HG02571 (cell line): ENCODE results near the gene CHN1.
A peak's percentile ranks its signal among the peaks of the same experiment; 100 is the strongest.

Experiments used
- ATAC-seq: cut with Tn5 transposase; IDR thresholded peaks from one replicate; pipeline ENCODE4 v1.9.1; 2021; ENCODE audit warnings: mild to moderate bottlenecking, moderate library complexity; ENCODE audit not compliant: unreplicated experiment

The CHN1 gene

DNA sequence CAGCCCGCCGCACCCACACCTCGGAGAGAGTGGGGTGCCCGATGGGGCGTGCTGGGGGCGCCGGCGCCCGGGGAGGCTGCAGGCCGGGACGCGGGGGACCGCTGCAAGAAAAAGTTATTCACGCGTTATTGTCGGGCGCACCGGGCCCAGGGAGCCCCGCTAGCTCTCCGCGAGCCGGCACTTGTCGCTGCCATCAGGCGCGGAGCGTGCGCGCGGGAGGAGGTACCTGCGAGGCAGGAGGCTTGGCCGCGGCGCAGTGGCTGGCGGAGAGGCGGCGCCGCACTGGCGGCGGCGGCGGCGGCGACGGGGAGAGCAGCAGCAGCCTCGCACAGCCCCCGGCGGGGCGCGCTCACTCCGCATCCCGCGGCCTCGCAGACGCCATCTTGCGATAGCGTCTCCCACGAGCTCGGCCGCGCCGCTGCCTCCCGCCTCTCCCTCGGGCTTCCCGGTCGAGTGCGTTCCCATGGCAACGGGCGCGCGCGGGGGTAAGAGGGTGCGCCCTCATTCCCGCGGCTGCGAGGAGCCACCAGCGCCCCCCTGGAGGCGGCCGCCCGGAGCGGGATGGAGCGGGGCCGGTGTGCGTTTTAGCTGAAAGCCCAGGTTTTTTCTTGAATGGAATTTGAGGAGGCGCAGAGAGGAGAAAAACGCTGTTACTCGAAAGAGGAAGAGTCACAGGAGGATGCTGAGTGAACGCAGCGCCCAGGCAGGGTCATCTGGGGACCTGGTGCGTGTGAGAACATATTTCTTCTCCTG lies at the start of gene CHN1:
Gene CHN1 (minus strand): TSS at position 402 of the 753 bp plus-strand sequence. CDS start 469 bp downstream, outside the sequence.
- ATAC-seq = peak; percentile 67

DNA sequence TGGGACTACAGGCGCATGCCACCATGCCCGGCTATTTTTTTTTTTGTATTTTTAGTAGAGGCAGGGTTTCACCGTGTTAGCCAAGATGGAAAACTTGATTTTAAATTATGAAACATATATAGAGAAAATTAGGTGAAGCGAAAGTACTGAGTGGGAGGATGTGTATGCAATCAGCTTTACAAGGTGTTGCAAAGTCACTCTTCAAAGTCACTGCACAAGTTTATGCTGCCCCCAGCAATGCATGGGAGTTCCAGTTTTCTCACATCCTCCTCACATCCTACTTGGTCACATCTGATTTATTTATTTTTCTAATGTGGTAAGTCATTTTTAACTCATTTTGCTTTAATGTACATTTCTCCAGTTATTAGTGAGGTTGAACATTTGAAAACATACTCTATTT lies 49.2 kb upstream of the CHN1 start:
- no peak for ATAC-seq

DNA sequence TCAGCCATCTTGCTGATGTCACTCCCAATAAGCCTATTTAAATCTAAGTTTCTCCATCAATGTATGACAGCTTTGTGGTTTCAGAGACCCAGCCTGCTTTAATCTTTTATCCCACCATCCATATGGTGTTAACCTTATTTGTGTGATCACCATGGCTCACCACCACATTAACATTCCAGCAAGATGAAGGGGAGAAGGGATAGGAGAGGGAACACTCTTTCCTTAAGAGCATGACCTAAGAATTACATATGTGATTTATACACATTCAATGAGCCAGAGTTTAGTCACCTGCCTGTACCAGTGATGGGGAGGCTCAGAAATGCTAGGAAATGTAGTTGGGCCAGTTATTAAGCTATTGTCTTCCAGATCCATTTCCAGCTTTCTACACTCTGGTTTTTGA lies 44.5 kb upstream of the CHN1 start:
- no peak for ATAC-seq

DNA sequence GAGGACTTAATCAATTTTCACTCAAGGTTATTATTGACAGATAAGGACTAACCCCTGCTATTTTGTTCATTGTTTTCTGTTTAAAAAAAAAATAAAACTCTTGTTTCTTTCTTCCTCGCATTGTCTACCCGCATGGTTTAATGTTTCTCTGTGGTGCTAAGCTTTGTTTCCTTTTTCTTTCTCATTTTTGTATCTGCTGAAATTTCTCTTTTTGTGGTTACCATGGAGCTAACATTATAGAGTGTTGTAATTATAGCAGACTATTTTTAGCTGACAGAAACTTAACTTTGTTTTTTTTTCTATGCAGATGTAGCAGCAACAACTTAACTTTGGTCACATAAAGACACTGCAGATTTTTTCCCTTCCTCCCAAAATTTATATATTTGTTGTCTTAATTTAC lies 43.1 kb upstream of the CHN1 start:
- no peak for ATAC-seq

DNA sequence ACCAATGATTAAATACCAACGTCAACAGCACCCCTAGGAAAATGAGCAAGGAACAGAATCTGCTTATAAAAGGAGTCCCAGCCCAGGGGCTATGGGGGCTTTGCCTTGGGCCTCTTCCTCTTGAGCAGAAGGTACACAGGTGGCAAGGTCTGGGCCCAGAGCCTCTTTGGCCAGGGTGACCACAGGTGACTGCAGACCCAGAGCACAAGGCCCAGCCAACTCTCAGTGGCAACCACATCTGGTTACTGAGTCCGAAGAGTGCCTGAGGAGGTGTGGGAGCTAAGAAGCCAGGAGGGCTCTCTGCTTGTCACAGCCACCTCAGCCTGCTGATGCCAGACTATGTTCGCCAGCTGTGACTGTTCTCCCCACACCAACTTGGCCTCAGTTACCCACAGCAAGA lies 34.3 kb upstream of the CHN1 start:
- ATAC-seq = no peak

- ATAC-seq = no peak
These were observed 33.9 kb upstream of the CHN1 start for GRCh38 chr2:175039031-175039430.

DNA sequence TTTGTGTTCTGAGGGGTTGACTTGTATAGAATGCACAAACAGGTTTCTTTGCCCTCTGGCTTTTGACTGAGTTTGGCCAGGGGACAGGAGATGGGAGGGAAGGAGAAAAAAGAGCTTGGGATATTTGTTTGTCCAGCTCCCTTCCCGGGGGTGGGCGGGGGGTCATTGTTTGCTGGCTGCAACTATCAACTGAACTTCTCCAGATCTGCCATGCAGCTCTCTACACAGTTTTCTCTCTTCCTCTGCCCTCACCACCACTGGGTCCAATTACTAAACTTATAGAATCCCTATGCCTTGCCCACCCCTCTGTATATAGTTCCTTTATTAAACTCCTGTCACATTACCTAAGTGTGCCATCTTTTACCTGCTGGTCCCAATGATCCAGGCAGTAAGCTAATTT lies 32.8 kb upstream of the CHN1 start:
- no peak for ATAC-seq

GRCh38 chr2:175036582-175037018 lies 31.4 kb upstream of the CHN1 start:
- no peak for ATAC-seq

DNA sequence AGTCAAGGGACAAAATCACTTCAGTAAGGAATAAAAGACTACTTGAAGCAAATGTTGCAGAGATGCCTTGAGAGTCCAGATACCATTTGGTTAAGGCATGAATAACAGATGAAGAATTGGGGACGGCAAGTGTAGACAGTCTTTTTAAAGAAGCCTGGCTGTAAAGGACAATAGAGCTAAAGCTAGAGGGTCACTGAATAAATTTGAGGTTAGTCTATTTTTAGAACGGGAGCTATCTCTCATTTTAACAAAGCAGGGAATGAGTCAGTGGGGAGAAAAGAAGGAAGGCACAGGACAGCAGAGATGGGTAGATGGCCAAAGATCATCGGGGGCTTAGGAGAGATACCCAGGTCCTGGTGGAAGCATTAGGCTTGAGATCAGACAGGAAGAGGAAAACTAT lies 30.6 kb upstream of the CHN1 start:
- no peak for ATAC-seq

DNA sequence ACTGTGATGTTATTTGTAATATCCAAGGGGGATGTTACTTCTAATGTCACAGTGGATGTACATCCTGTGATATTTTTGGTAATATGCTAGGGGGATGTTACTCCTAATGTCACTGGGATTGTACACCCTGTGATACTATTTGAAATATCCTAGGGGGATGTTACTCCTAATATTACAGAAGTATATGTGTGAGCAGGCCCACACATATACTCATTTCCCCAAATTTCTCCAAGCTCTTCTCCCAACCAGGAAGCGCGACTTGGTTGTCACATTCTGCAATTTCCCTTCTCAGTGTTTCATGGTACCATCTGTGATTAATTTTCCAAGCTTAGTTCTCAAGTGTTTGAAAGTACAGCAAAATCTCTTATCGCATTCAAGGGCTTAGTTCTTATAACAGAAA lies 29.5 kb upstream of the CHN1 start:
- ATAC-seq = no peak

DNA sequence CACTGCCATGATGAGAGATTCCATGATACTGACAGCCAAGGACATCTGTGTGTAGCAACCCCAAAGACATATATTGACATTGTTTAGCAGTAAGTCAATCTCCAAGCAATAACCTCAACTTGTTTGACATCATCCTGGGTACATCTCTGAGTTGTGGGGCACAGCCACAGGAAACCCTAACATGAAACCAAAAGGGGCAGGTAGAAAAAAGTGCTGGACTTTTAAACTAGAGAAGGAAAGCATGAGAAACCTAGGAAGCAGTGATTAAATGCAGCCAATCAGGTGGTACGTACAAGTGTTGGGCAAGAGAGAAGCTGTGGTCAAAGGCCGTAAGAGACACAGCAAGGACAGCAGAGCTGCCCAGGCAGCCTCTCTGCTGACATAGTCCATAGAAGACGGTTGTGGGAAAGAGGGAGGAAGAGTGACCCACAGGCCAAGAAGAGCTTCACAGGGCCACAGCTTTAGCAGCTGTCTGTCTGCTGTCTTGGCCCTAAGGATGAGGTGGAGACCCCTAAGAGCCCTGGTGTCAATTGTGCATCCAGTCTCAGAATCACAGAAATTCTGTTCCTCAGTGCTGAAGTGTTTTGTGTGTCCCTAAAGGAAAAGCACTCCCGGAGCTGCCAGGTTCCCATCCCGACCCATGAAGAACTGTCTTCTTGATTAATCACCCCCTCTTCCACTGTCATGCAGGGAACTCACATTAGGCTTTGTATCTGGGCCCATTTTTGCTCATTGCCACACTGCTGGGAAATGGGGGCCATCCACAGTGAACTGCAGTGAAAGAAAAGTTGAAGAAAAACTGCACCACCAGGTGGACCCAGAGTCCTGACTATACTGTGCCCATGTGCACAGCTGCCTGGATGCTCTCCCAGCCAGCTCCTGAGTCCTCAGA lies 25.4 kb upstream of the CHN1 start:
- ATAC-seq = no peak

- no peak for ATAC-seq
These were observed 22.6 kb upstream of the CHN1 start for GRCh38 chr2:175027755-175028154.

DNA sequence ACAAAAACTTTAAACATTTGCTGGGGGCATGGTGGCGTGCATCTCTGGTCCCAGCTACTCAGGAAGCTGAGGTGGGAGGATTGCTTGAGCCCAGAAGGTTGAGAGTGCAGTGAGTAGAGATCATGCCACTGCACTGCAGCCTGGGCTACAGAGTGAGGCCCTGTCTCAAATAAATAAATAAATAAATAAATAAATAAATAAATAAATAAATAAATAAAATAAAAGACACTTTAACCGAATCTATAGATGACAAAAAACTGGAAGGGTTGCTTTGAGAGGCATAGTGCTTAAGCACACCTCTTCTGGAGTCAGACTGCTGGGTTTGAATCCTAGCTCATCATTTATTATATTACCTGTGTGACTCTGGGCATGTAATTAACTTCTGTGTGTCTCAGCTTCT lies 21.2 kb upstream of the CHN1 start:
- no peak for ATAC-seq

DNA sequence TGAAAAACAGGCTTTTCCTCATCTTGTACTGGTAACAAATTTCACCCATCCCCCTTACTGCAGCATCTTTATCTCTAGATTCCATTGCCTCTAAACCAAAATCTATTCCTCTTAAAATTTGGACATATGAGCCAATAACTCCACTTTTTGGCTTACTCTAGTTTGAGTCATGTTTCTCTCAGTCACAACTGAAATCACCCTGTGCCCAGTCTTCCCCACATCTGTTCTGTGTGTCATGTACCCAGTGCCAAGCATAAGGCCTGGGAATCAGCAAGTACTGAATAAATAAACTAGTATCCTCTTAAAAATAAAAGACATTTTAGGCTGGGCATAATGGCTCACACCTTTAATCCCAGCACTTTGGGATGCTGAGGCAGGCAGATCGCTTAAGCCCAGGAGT lies 20.8 kb upstream of the CHN1 start:
- ATAC-seq = no peak

DNA sequence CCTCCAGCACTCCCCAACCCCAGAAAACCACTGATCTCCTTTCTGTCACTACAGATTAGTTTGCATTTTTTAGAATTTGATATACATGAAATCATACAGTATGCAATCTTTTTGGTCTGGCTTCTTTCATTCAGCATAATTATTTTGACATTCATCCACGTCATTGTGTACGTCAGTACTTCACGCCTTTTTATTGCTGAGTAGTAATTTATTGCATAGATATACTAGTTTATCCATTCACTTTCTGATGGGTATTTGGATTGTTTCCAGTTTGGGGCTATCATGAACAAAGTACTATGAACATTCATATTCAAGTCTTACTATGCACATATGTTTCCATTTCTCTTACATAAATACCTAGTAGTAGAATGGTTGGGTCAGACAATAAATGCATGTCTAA lies 20.1 kb upstream of the CHN1 start:
- ATAC-seq = no peak

GRCh38 chr2:175022923-175023322 lies 17.7 kb upstream of the CHN1 start:
- ATAC-seq = no peak

- no peak for ATAC-seq
These were observed 14.6 kb upstream of the CHN1 start for GRCh38 chr2:175019566-175020327.

DNA sequence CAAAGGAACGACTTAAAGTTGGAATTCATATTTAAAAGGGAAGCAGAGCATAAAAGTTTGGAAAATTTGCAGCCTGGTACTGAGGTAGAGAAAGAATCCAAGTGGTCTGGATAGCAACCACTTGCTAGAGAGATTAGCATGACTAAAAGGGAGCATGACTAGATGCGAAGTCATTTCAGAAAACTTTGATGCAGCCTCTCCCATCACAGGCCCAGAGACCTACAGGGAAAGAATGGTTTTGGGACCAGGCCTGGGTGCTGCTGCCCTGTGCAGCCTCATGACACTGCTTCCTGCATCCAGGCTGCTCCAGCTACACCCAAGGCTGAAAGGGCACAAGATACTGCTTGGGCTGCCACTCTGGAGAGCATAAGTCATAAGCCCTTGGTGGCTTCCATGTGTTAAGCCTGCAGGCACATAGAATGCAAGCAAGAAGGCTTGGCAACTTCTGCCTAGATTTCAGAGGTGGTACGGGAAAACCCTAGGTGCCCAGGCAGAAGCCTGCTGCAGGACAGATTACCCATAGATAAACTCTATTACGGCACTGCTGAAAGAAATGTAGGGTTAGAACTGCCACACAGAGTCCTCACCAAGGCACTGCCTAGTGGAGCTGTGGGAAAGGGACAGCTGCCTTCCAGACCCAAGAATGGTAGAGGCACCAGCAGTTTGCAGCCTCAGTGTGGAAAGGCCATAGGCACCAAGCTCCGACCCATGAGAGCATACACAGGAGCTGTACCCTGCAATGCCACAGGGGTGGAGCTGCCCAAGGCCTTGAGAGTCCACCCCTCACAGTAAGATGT lies 12.6 kb upstream of the CHN1 start:
- ATAC-seq = no peak

DNA sequence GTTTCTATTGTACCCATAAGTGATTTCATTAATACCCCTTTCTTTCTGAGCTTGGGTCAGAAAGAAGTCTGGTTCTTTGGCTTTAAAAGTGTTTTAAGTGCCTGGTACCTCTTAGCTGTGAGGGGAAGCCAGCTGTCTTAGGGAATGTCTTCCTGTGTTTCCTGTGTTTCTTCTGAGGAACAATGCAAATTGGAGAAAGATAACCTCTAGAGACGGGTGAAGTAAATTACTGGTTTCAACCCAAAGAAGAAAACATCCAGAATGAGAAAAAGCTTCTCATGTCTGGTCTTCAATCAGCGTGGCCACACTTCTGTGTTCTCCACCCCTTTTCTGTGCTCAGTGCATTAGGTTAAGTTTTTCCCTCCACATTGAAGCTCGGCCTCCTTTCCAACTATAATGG lies 10.2 kb upstream of the CHN1 start:
- no peak for ATAC-seq

GRCh38 chr2:175012516-175012915 lies 7.3 kb upstream of the CHN1 start:
- no peak for ATAC-seq

- no peak for ATAC-seq
These were observed 6.3 kb upstream of the CHN1 start for GRCh38 chr2:175011505-175011904.
